Ovary (tissue), 3 donors: ENCODE measurements around the gene SPTSSA.

Experiments used
- CTCF ChIP-seq, 3 donors: fragments of 450-650 bp in 2 of 3; fragments of 200-600 bp in 1 of 3; IDR thresholded peaks; one replicate each; pipeline versions ENCODE4 v1.5.1 to v1.8.0; 2016 to 2022; ENCODE audit warnings: antibody characterized with exemption in 3 of 3, mild to moderate bottlenecking in 1 of 3
- EP300 ChIP-seq: sonication (generic); formaldehyde crosslinking; IDR thresholded peaks from one replicate; pipeline ENCODE4 v1.6.1; 2017; ENCODE audit warnings: antibody characterized with exemption
- POLR2A ChIP-seq: fragments of 450-650 bp; IDR thresholded peaks from one replicate; pipeline ENCODE4 v1.6.1; 2017; ENCODE audit warnings: antibody characterized with exemption, mild to moderate bottlenecking, moderate library complexity
- donor health status: DM: no; HTN: no; CAD: no.

GRCh38 chr14:34460295-34460694, 1.7 kb downstream of the SPTSSA start:
- TF ChIP-seq CTCF (IDR thresholded peaks at IDR 0.05) (no peak), POLR2A (no peak), EP300 (no peak)
